ENCODE results near the gene YTHDC2.

DNA sequence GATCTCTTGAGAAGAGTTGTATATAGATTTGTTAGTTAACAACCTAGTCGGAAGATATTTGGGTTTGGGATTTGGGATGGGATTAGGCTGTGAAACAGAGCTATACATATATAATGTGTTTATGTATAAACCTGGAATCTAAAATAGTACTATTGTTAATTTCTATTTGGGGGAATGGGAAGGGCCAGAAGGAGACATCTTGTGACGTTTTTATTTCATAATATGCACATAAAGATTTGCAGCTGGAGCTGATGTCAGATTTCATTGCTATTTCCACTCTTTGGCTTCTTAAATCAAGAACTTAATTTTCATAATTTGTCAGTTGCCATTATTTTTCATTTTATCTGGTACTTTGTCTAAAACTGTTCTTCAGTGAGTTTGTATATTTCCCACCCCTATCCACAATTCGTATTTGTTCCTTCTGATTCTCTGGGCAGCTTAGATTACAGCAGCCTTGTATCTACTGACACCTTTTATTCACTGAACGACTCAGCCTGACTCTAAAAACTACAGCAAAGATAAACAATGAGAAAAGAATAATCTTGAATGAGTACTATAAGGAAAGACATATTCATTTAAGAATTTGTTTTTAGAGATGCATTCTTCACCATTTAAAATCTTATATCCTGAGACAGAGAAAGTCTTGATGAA, 86.9 kb downstream of the YTHDC2 start:
- TF ChIP-seq MIXL1 (CRISPR knock-in tag; IDR thresholded peaks at IDR 0.05) (no peak), NFRKB (IDR thresholded peaks at IDR 0.05) (no peak), POLR2AphosphoS2 (IDR thresholded peaks at IDR 0.05; ENCODE audit: low read depth, low read length) (no peak), RXRB (CRISPR knock-in tag; IDR thresholded peaks at IDR 0.05; ENCODE audit: borderline replicate concordance) (no peak), ELF4 (CRISPR knock-in tag; IDR thresholded peaks at IDR 0.05; ENCODE audit: borderline replicate concordance) (no peak), CEBPB (IDR thresholded peaks at IDR 0.05; ENCODE audit: borderline replicate concordance, low read depth, low read length) (no peak), POLR2A (IDR thresholded peaks at IDR 0.05; ENCODE audit: insufficient read depth in 1 of 2, low read depth in 2 of 2, low read length in 2 of 2) (no peak), EZH2 (conservative IDR thresholded peaks at IDR 0.05; ENCODE audit: low read depth, low read length) (no peak)
- TF ChIP-seq, protein P1, sequence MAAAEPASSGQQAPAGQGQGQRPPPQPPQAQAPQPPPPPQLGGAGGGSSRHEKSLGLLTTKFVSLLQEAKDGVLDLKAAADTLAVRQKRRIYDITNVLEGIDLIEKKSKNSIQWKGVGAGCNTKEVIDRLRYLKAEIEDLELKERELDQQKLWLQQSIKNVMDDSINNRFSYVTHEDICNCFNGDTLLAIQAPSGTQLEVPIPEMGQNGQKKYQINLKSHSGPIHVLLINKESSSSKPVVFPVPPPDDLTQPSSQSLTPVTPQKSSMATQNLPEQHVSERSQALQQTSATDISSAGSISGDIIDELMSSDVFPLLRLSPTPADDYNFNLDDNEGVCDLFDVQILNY (CRISPR knock-in tag; conservative IDR thresholded peaks at IDR 0.05), result no peak

Data from HepG2 (cell line).